Lower leg skin (tissue), 4 donors: ENCODE measurements around the gene MYH16. TPM values are rescaled to one million over a fixed set of nuclear protein-coding genes. Genes with fewer than 3 reads are reported as not detected.

Experiments used
- DNase-seq, 2 donors: peaks; one replicate each; pipeline ENCODE4 v3.0.0-alpha.2; 2019; ENCODE audit warnings: low spot score in 2 of 2
- H3K4me3 ChIP-seq: fragments of 200-600 bp; sonication (generic); 2 replicates; pipeline ENCODE4 v1.5.1; 2017; ENCODE audit warnings: mild to moderate bottlenecking, low read depth; ENCODE audit not compliant: poor library complexity, severe bottlenecking
- POLR2A ChIP-seq, 2 donors: fragments of 450-650 bp; IDR thresholded peaks; one replicate each; pipeline ENCODE4 v1.6.1; 2016 to 2017; ENCODE audit warnings: antibody characterized with exemption in 2 of 2, mild to moderate bottlenecking in 1 of 2, moderate library complexity in 1 of 2
- WGBS, 2 donors: methylation state at CpG; one replicate each; pipeline ENCODE4 v1.1.5; 2018; 5-methylcytosine and 5-hydroxymethylcytosine counted together
- intact Hi-C: fragments of 100-400 bp; cut with DNase I; formaldehyde crosslinking; loops from one replicate; pipeline ENCODE4 v1.15.0; 2023; ENCODE audit warnings: low total_unique reads
- total RNA-seq, 4 donors: library from RNA; depleted of rRNA; stranded (reverse); fragments of >200 nt; gene quantifications; one replicate each; pipeline ENCODE4 v1.1.0, GENCODE V29; 2016
- TF ChIP-seq, protein P1 (sequence below), 3 donors: fragments of 450-650 bp; IDR thresholded peaks; one replicate each; pipeline ENCODE4 v1.5.1; 2016; ENCODE audit warnings: antibody characterized with exemption in 3 of 3, mild to moderate bottlenecking in 3 of 3, moderate library complexity in 2 of 3

Gene MYH16
- total RNA-seq, 4 donors from 2014 or later, result not detected

DNA sequence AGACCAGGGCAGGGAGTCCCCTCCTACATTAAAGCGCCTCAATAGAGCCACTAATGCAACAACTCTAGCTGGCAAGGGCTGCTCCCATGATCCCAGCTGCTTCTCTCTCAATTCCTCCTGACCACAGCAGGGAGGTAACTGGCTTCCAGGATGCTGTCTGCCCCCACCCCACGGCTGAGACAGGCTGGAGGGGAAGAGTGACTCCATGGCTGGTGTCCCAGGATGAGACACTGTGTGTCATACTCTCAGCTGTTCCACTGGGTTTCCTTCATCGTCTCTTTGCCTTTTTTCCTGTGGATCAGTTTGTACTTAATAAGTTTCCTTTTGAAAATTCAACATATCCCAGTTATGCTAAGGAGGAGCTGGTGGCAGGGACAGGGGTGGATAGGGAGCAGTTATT lies 27.7 kb upstream of the MYH16 start:
- 48 to 52% methylated on average over 3 of the region's 3 CpGs for WGBS, 2 donors
- no peak overlapping the region for H3K4me3 ChIP-seq
- intact Hi-C loops, result no loop called here
- no peak for TF ChIP-seq POLR2A (IDR thresholded peaks at IDR 0.05)
- TF ChIP-seq, protein P1, sequence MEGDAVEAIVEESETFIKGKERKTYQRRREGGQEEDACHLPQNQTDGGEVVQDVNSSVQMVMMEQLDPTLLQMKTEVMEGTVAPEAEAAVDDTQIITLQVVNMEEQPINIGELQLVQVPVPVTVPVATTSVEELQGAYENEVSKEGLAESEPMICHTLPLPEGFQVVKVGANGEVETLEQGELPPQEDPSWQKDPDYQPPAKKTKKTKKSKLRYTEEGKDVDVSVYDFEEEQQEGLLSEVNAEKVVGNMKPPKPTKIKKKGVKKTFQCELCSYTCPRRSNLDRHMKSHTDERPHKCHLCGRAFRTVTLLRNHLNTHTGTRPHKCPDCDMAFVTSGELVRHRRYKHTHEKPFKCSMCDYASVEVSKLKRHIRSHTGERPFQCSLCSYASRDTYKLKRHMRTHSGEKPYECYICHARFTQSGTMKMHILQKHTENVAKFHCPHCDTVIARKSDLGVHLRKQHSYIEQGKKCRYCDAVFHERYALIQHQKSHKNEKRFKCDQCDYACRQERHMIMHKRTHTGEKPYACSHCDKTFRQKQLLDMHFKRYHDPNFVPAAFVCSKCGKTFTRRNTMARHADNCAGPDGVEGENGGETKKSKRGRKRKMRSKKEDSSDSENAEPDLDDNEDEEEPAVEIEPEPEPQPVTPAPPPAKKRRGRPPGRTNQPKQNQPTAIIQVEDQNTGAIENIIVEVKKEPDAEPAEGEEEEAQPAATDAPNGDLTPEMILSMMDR (IDR thresholded peaks at IDR 0.05), result no peak
- DNase-seq, result no peak

- no peak for DNase-seq
- H3K4me3 ChIP-seq, result no peak overlapping the region
- TF ChIP-seq, protein P1 (IDR thresholded peaks at IDR 0.05), result no peak
- no peak for TF ChIP-seq POLR2A (IDR thresholded peaks at IDR 0.05)
- WGBS, 2 donors, result 71 to 75% methylated on average over 10 of the region's 10 CpGs
- intact Hi-C loops, result no loop called here
Measured at GRCh38 chr7:99248391-99249095, 24.1 kb upstream of the MYH16 start.

- 83 to 89% methylated on average over 8 of the region's 8 CpGs for WGBS, 2 donors
- intact Hi-C loops, result no loop called here
- DNase-seq, result no peak
- TF ChIP-seq, protein P1 (IDR thresholded peaks at IDR 0.05), result no peak
- TF ChIP-seq POLR2A (IDR thresholded peaks at IDR 0.05), result no peak
- H3K4me3 ChIP-seq, result no peak overlapping the region
Measured at GRCh38 chr7:99249985-99250575, 22.6 kb upstream of the MYH16 start.

DNA sequence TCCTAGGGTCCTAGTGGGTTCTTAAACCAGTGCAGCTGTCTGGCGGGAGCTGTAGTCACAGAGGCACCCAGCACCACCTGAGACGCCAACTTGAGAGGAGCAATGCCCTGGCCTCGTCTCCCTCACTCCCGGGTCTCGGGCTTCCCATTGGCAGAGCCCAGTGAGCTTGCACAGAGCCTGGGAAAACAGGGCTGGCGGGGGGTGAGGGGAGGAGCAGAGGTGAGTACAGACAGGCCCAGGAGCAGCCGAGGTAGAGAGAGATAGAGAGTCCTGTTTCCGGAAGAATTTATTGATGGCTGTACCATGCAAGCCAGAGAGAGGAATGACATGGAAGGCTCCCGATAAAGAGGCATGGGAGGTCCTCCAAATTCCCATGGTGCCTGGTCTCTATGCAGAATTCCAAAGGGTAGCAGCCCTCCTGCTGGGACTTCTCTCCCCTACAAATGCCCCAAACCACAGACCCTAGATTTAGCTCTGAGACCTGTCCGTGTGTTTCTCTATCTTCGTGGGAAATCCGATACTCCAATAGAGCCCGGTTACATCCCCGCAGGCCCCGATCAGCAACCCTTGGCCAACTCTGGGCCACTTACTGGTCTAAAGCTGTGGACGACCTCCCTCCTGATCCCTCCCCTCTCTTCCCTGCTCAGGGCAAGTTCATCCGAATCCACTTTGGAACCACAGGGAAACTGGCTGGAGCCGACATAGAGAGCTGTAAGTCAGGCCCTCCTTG lies 20.3 kb upstream of the MYH16 start:
- no peak for DNase-seq
- no peak overlapping the region for H3K4me3 ChIP-seq
- 67 to 70% methylated on average over 18 of the region's 18 CpGs for WGBS, 2 donors
- intact Hi-C loops, result no loop called here
- TF ChIP-seq, protein P1 (IDR thresholded peaks at IDR 0.05), result no peak
- no peak for TF ChIP-seq POLR2A (IDR thresholded peaks at IDR 0.05)

DNA sequence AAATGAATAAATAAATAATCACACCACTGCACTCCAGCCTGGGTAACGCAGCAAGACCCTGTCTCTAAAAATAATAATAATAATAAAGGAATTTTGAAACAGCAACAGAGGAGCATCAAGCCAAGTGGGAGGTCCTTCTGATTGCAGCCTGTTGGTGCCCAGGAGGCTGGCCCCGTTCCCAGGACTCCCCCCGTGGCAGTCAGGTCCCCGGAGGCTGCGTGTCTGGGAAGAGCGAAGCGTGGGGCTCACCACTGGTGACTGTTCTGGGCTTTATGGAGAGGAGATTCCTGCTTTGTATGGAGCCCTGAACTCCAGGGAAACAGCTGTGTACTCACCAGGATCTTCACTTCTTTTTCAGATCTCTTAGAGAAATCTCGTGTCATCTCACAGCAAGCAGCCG lies 19.3 kb upstream of the MYH16 start:
- 53 to 72% methylated on average over 9 of the region's 9 CpGs for WGBS, 2 donors
- intact Hi-C loops, result no loop called here
- no peak for TF ChIP-seq POLR2A (IDR thresholded peaks at IDR 0.05)
- TF ChIP-seq, protein P1 (IDR thresholded peaks at IDR 0.05), result no peak
- no peak for DNase-seq
- H3K4me3 ChIP-seq, result no peak overlapping the region
